IMR-90 (cell line): ENCODE measurements around the gene SOX5.

ENCODE experiments used
- CTCF ChIP-seq: conservative IDR thresholded peaks from 2 replicates; pipeline ENCODE4 v1.5.1; 2012; ENCODE audit warnings: mild to moderate bottlenecking, low read depth, low read length, improper control_type of control experiment
- RAD21 ChIP-seq: IDR thresholded peaks from 2 replicates; pipeline ENCODE4 v1.6.1; 2012; ENCODE audit warnings: low read length, improper control_type of control experiment
- RCOR1 ChIP-seq: IDR thresholded peaks from 2 replicates; pipeline ENCODE4 v1.6.1; 2012; ENCODE audit warnings: mild to moderate bottlenecking, low read length, improper control_type of control experiment; ENCODE audit not compliant: insufficient replicate concordance
- RFX5 ChIP-seq: IDR thresholded peaks from 2 replicates; pipeline ENCODE4 v1.8.0; 2012; ENCODE audit warnings: low read depth, mild to moderate bottlenecking, low read length, moderate library complexity

GRCh38 chr12:23767834-23768233 is 181.6 kb downstream of the SOX5 start:
- TF ChIP-seq CTCF (no peak), RFX5 (no peak), RAD21 (no peak), RCOR1 (no peak)
